Brain microvascular endothelial cell (primary cell): ENCODE results near the gene ABCA9.

Experiments used
- DNase-seq: peaks from one replicate; pipeline ENCODE4 v3.0.0-alpha.2; 2020
- H3K27ac ChIP-seq: fragments of 250-450 bp; sonication (Bioruptor Pico); 2 replicates; pipeline ENCODE4 v1.5.1; 2020; ENCODE audit warnings: mild to moderate bottlenecking, moderate library complexity
- H3K27me3 ChIP-seq: fragments of 250-450 bp; sonication (Bioruptor Pico); replicated peaks from 2 replicates; pipeline ENCODE4 v1.5.1; 2020; ENCODE audit warnings: mild to moderate bottlenecking
- H3K36me3 ChIP-seq: fragments of 250-450 bp; sonication (Bioruptor Pico); replicated peaks from 2 replicates; pipeline ENCODE4 v1.5.1; 2020; ENCODE audit warnings: mild to moderate bottlenecking
- H3K4me3 ChIP-seq: 2 replicates; pipeline ENCODE4 v1.5.1; 2011; ENCODE audit warnings: low read depth, mild to moderate bottlenecking, control low read depth, low read length, moderate library complexity
- CTCF ChIP-seq: IDR thresholded peaks from 2 replicates; pipeline ENCODE4 v1.5.1; 2011; ENCODE audit warnings: low read depth, mild to moderate bottlenecking, moderate library complexity, low read length, control low read depth, inconsistent platforms; ENCODE audit errors: missing control alignments
- in situ Hi-C: cut with HindIII; loops from 2 replicates; pipeline ENCODE4 v1.10.0; 2017; ENCODE audit warnings: low sequenced_read_pairs, low pct_ligation_motif_present

Gene ABCA9

GRCh38 chr17:69046121-69046807 lies 14.5 kb downstream of the ABCA9 start:
- Histone ChIP-seq H3K36me3 (no peaks in the 10 kb centered on the region), H3K27me3 (no peaks in the 10 kb centered on the region), H3K4me3 (no peak overlapping the region), H3K27ac (no peak overlapping the region)
- no peak for DNase-seq
- in situ Hi-C loops: no loop called here
- no peak for TF ChIP-seq CTCF

- in situ Hi-C loops: no loop called here
- Histone ChIP-seq H3K4me3 (no peak overlapping the region), H3K27me3 (no peaks in the 10 kb centered on the region), H3K36me3 (no peaks in the 10 kb centered on the region), H3K27ac (no peak overlapping the region)
- DNase-seq: no peak
- TF ChIP-seq CTCF: no peak
Observed at GRCh38 chr17:69045646-69046045, 15.1 kb downstream of the ABCA9 start.

- Histone ChIP-seq H3K4me3 (no peak overlapping the region), H3K27ac (no peak overlapping the region), H3K27me3 (no peaks in the 10 kb centered on the region), H3K36me3 (no peaks in the 10 kb centered on the region)
- in situ Hi-C loops: no loop called here
- no peak for TF ChIP-seq CTCF
- DNase-seq: no peak
Observed at GRCh38 chr17:69044371-69044770, 16.4 kb downstream of the ABCA9 start.

GRCh38 chr17:69043098-69043734 lies 17.5 kb downstream of the ABCA9 start:
- no peaks in the 10 kb centered on the region for H3K27me3 ChIP-seq
- H3K27ac ChIP-seq: no peak overlapping the region
- no peaks in the 10 kb centered on the region for H3K36me3 ChIP-seq
- no peak for TF ChIP-seq CTCF
- in situ Hi-C loops: no loop called here
- no peak overlapping the region for H3K4me3 ChIP-seq
- DNase-seq: no peak

GRCh38 chr17:69042308-69042707 lies 18.4 kb downstream of the ABCA9 start:
- no peak overlapping the region for H3K4me3 ChIP-seq
- H3K36me3 ChIP-seq: no peaks in the 10 kb centered on the region
- no peaks in the 10 kb centered on the region for H3K27me3 ChIP-seq
- no peak for TF ChIP-seq CTCF
- in situ Hi-C loops: no loop called here
- no peak overlapping the region for H3K27ac ChIP-seq
- no peak for DNase-seq
